Measurements from ENCODE around the gene ATP8A1.

DNA sequence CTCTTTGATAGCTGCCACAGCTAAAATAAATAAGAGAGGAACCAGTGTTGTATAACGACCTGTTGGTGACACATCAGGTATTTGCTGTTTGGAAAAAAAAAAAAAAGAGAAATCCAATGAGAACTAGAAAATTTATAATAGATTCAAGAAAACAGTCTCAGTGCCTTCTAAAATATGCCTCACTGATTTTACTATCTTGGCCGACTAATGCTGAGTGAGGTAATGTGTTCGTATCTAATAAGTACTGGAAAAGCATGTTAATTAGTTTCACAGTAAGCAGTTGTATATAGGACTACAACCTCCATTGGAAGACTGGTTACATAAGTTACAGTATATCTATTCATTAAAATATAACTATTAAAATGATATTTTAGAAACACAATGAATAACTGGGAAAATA is 32.4 kb downstream of the ATP8A1 start:
- TF ChIP-seq, protein P1, sequence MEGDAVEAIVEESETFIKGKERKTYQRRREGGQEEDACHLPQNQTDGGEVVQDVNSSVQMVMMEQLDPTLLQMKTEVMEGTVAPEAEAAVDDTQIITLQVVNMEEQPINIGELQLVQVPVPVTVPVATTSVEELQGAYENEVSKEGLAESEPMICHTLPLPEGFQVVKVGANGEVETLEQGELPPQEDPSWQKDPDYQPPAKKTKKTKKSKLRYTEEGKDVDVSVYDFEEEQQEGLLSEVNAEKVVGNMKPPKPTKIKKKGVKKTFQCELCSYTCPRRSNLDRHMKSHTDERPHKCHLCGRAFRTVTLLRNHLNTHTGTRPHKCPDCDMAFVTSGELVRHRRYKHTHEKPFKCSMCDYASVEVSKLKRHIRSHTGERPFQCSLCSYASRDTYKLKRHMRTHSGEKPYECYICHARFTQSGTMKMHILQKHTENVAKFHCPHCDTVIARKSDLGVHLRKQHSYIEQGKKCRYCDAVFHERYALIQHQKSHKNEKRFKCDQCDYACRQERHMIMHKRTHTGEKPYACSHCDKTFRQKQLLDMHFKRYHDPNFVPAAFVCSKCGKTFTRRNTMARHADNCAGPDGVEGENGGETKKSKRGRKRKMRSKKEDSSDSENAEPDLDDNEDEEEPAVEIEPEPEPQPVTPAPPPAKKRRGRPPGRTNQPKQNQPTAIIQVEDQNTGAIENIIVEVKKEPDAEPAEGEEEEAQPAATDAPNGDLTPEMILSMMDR (IDR thresholded peaks at IDR 0.05; ENCODE audit: low read depth, low read length, missing input control) = no peak
- TF ChIP-seq YY1 (IDR thresholded peaks at IDR 0.05) (no peak), GABPA (IDR thresholded peaks at IDR 0.05 in 1 of 2, conservative IDR thresholded peaks at IDR 0.05 in 1 of 2) (no peak), RAD21 (IDR thresholded peaks at IDR 0.05) (no peak)
- TF ChIP-seq, protein P2, sequence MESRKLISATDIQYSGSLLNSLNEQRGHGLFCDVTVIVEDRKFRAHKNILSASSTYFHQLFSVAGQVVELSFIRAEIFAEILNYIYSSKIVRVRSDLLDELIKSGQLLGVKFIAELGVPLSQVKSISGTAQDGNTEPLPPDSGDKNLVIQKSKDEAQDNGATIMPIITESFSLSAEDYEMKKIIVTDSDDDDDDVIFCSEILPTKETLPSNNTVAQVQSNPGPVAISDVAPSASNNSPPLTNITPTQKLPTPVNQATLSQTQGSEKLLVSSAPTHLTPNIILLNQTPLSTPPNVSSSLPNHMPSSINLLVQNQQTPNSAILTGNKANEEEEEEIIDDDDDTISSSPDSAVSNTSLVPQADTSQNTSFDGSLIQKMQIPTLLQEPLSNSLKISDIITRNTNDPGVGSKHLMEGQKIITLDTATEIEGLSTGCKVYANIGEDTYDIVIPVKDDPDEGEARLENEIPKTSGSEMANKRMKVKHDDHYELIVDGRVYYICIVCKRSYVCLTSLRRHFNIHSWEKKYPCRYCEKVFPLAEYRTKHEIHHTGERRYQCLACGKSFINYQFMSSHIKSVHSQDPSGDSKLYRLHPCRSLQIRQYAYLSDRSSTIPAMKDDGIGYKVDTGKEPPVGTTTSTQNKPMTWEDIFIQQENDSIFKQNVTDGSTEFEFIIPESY (IDR thresholded peaks at IDR 0.05) = no peak
